ENCODE measurements around the gene LIPG. TPM values are rescaled to one million over a fixed set of nuclear protein-coding genes. Genes with fewer than 3 reads are reported as not detected.
"Not testable (repeated sequence)": the region's sequence is repeated elsewhere in the genome, so short reads cannot be mapped to it uniquely, and the experiment has no call there.

LIPG gene
- total RNA-seq, 5 donors from 2014 or later (not counting 1 experiment from before 2014, with no cell fraction given), result 0.22 to 0.76 (median 0.26) TPM; not detected in 2

DNA sequence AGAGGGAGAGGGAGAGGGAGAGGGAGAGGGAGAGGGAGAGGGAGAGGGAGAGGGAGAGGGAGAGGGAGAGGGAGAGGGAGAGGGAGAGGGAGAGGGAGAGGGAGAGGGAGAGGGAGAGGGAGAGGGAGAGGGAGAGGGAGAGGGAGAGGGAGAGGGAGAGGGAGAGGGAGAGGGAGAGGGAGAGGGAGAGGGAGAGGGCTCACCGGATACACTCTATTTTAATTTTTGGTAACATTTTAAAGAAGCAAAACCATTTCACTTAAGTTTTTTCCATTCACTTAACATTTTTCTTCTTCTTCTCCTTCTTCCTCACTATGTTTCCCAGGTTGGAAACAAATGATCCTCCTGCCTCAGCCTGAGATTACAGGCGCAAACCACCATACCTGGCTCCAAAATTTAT lies 17.2 kb downstream of the LIPG start:
- H3K36me3 Mint-ChIP-seq; POLR2A ChIA-PET; H3K27ac Mint-ChIP-seq; H3K9me3 ChIP-seq; CTCF ChIA-PET; ATAC-seq (replicated peaks in 1 of 4); H3K4me3 Mint-ChIP-seq; H3K36me3 ChIP-seq (ENCODE audit: control insufficient read depth in 2 of 2, extremely low read depth in 1 of 2, insufficient read depth in 1 of 2, low read length in 1 of 2); DNase-seq; H3K9me3 Mint-ChIP-seq; H3K4me1 Mint-ChIP-seq; H3K4me3 ChIP-seq (ENCODE audit: control insufficient read depth in 1 of 2, extremely low read depth in 1 of 2, low read length in 1 of 2); H3K4me1 ChIP-seq (ENCODE audit: control insufficient read depth in 1 of 2, extremely low read depth in 1 of 2, insufficient read depth in 2 of 2, low read length in 2 of 2); H3K27ac ChIP-seq (ENCODE audit: low read length): not testable (repeated sequence)
- peaks cover 2 to 13% of the 10 kb centered on the region in 2 experiments for H3K27me3 ChIP-seq (replicated peaks in 1 of 2; ENCODE audit: control insufficient read depth in 2 of 2, extremely low read depth in 1 of 2, insufficient read depth in 2 of 2, low read length in 1 of 2)
- WGBS (ENCODE audit: insufficient coverage), result no CpG with 5 or more reads among the region's 2 CpGs
- peaks cover 12 to 15% of the 10 kb centered on the region in 2 donors for H3K27me3 Mint-ChIP-seq

DNA sequence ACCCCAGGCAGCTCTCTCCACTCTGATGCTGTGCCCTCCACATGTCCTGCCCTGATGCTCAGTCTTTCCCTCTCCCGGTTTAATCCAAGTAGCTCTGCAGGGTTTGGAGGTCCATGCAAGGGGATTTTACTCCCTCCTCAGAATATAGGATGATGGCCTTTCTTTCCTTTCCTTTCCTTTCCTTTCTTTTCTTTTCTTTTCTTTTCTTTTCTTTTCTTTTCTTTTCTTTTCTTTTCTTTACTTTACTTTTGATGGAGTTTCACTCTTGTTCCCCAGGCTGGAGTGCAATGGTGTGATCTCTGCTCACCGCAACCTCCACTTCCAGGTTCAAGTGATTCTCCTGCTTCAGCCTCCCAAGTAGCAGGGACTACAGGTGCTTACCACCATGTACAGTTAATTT lies 17.7 kb downstream of the LIPG start:
- peaks cover 2 to 13% of the 10 kb centered on the region in 2 experiments for H3K27me3 ChIP-seq (replicated peaks in 1 of 2; ENCODE audit: control insufficient read depth in 2 of 2, extremely low read depth in 1 of 2, insufficient read depth in 2 of 2, low read length in 1 of 2)
- H3K36me3 Mint-ChIP-seq; CTCF ChIA-PET; DNase-seq; H3K9me3 Mint-ChIP-seq; H3K27ac Mint-ChIP-seq; H3K4me1 Mint-ChIP-seq; H3K4me3 Mint-ChIP-seq; H3K36me3 ChIP-seq (ENCODE audit: control insufficient read depth in 2 of 2, extremely low read depth in 1 of 2, insufficient read depth in 1 of 2, low read length in 1 of 2); POLR2A ChIA-PET; H3K27ac ChIP-seq (ENCODE audit: low read length); H3K9me3 ChIP-seq; ATAC-seq (replicated peaks in 1 of 4); H3K4me1 ChIP-seq (ENCODE audit: control insufficient read depth in 1 of 2, extremely low read depth in 1 of 2, insufficient read depth in 2 of 2, low read length in 2 of 2); H3K4me3 ChIP-seq (ENCODE audit: control insufficient read depth in 1 of 2, extremely low read depth in 1 of 2, low read length in 1 of 2): not testable (repeated sequence)
- H3K27me3 Mint-ChIP-seq, result peaks cover 12 to 15% of the 10 kb centered on the region in 2 donors
- whole genome bisulfite sequencing (ENCODE audit: insufficient coverage), result no CpG with 5 or more reads among the region's 2 CpGs

DNA sequence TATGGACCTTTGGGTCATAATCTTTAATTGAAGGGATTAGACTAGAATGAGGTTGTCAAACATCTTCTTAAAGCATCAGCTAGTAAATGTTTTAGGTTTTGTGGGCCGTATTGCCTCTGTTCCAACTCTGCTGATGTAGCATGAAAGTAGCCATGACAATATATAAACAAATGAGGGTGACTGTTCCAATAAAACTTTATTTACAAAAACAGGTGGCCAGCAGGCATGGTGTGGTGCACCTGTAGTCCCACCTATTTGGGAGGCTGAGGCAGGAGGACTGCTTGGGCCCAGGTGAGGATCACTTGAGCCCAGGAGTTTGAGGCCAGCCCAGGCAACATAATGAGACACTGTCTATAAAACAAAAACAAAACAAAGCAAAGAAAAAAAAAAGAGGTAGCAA lies 18.4 kb downstream of the LIPG start:
- H3K4me3 Mint-ChIP-seq, result no peak overlapping the region
- Histone ChIP-seq H3K27me3 (replicated peaks in 1 of 2; ENCODE audit: control insufficient read depth in 2 of 2, extremely low read depth in 1 of 2, insufficient read depth in 2 of 2, low read length in 1 of 2) (peaks cover 2 to 13% of the 10 kb centered on the region in 2 experiments), H3K9me3 (no peaks in the 10 kb centered on the region), H3K27ac (ENCODE audit: low read length) (no peak overlapping the region), H3K4me1 (ENCODE audit: control insufficient read depth in 1 of 2, extremely low read depth in 1 of 2, insufficient read depth in 2 of 2, low read length in 2 of 2) (no peaks in the 10 kb centered on the region), H3K4me3 (ENCODE audit: control insufficient read depth in 1 of 2, extremely low read depth in 1 of 2, low read length in 1 of 2) (no peak overlapping the region), H3K36me3 (ENCODE audit: control insufficient read depth in 2 of 2, extremely low read depth in 1 of 2, insufficient read depth in 1 of 2, low read length in 1 of 2) (no peaks in the 10 kb centered on the region)
- no peaks in the 10 kb centered on the region for H3K9me3 Mint-ChIP-seq
- ChIA-PET CTCF (no interaction called here), POLR2A (no interaction called here)
- H3K4me1 Mint-ChIP-seq, result no peaks in the 10 kb centered on the region
- no peak for ATAC-seq (replicated peaks in 1 of 4)
- no CpG with 5 or more reads among the region's 1 CpG for WGBS (ENCODE audit: insufficient coverage)
- DNase-seq, result no peak
- H3K27ac Mint-ChIP-seq, result no peak overlapping the region
- H3K27me3 Mint-ChIP-seq, result peaks cover 12 to 15% of the 10 kb centered on the region in 2 donors
- H3K36me3 Mint-ChIP-seq, result no peaks in the 10 kb centered on the region

DNA sequence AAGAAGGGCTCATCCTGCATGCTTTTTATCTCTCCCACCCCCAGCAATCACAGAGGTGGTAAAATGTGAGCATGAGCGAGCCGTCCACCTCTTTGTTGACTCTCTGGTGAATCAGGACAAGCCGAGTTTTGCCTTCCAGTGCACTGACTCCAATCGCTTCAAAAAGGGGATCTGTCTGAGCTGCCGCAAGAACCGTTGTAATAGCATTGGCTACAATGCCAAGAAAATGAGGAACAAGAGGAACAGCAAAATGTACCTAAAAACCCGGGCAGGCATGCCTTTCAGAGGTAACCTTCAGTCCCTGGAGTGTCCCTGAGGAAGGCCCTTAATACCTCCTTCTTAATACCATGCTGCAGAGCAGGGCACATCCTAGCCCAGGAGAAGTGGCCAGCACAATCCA lies 19.5 kb downstream of the LIPG start:
- Mint-ChIP-seq H3K36me3 (no peaks in the 10 kb centered on the region), H3K9me3 (no peaks in the 10 kb centered on the region), H3K27ac (no peak overlapping the region), H3K4me1 (no peaks in the 10 kb centered on the region), H3K27me3 (peaks cover 12 to 15% of the 10 kb centered on the region in 2 donors), H3K4me3 (no peak overlapping the region)
- H3K4me3 ChIP-seq (ENCODE audit: control insufficient read depth in 1 of 2, extremely low read depth in 1 of 2, low read length in 1 of 2), result no peak overlapping the region
- H3K27ac ChIP-seq (ENCODE audit: low read length), result no peak overlapping the region
- ATAC-seq (replicated peaks in 1 of 4) (no peak), DNase-seq (no peak)
- WGBS (ENCODE audit: insufficient coverage), result 8% methylated on average over 7 of the region's 7 CpGs
- ChIA-PET CTCF (no interaction called here), POLR2A (no interaction called here)
- H3K4me1 ChIP-seq (ENCODE audit: control insufficient read depth in 1 of 2, extremely low read depth in 1 of 2, insufficient read depth in 2 of 2, low read length in 2 of 2), result no peaks in the 10 kb centered on the region
- no peaks in the 10 kb centered on the region for H3K9me3 ChIP-seq
- peaks cover 2 to 13% of the 10 kb centered on the region in 2 experiments for H3K27me3 ChIP-seq (replicated peaks in 1 of 2; ENCODE audit: control insufficient read depth in 2 of 2, extremely low read depth in 1 of 2, insufficient read depth in 2 of 2, low read length in 1 of 2)
- no peaks in the 10 kb centered on the region for H3K36me3 ChIP-seq (ENCODE audit: control insufficient read depth in 2 of 2, extremely low read depth in 1 of 2, insufficient read depth in 1 of 2, low read length in 1 of 2)

GRCh38 chr18:49582579-49582978 lies 20.7 kb downstream of the LIPG start:
- no peak for ATAC-seq (replicated peaks in 1 of 4)
- H3K4me1 ChIP-seq (ENCODE audit: control insufficient read depth in 1 of 2, extremely low read depth in 1 of 2, insufficient read depth in 2 of 2, low read length in 2 of 2), result no peaks in the 10 kb centered on the region
- H3K27ac ChIP-seq (ENCODE audit: low read length), result no peak overlapping the region
- Mint-ChIP-seq H3K4me1 (no peaks in the 10 kb centered on the region), H3K36me3 (no peaks in the 10 kb centered on the region), H3K9me3 (no peaks in the 10 kb centered on the region), H3K27me3 (peaks cover 12 to 17% of the 10 kb centered on the region in 2 donors), H3K4me3 (no peak overlapping the region), H3K27ac (no peak overlapping the region)
- ChIA-PET CTCF (interaction anchor here in 1 of 2 donors (0.6 kb wide), 1 partner anchor 215 kb away, joined by 5 read pairs; no protein-coding TSS in a partner anchor), POLR2A (no interaction called here)
- no peak for DNase-seq
- peaks cover 2 to 18% of the 10 kb centered on the region in 2 experiments for H3K27me3 ChIP-seq (replicated peaks in 1 of 2; ENCODE audit: control insufficient read depth in 2 of 2, extremely low read depth in 1 of 2, insufficient read depth in 2 of 2, low read length in 1 of 2)
- H3K36me3 ChIP-seq (ENCODE audit: control insufficient read depth in 2 of 2, extremely low read depth in 1 of 2, insufficient read depth in 1 of 2, low read length in 1 of 2), result no peaks in the 10 kb centered on the region
- no peak overlapping the region for H3K4me3 ChIP-seq (ENCODE audit: control insufficient read depth in 1 of 2, extremely low read depth in 1 of 2, low read length in 1 of 2)
- no peaks in the 10 kb centered on the region for H3K9me3 ChIP-seq
- WGBS (ENCODE audit: insufficient coverage), result 81% methylated on average over 4 of the region's 8 CpGs

GRCh38 chr18:49584394-49584793 lies 22.5 kb downstream of the LIPG start:
- 52% methylated on average over 2 of the region's 3 CpGs for WGBS (ENCODE audit: insufficient coverage)
- Mint-ChIP-seq H3K27me3 (peaks cover 14 to 21% of the 10 kb centered on the region in 2 donors), H3K27ac (no peak overlapping the region), H3K4me3 (no peak overlapping the region), H3K4me1 (no peaks in the 10 kb centered on the region), H3K9me3 (no peaks in the 10 kb centered on the region), H3K36me3 (no peaks in the 10 kb centered on the region)
- Histone ChIP-seq H3K36me3 (ENCODE audit: control insufficient read depth in 2 of 2, extremely low read depth in 1 of 2, insufficient read depth in 1 of 2, low read length in 1 of 2) (no peaks in the 10 kb centered on the region), H3K9me3 (no peaks in the 10 kb centered on the region), H3K27ac (ENCODE audit: low read length) (no peak overlapping the region), H3K4me3 (ENCODE audit: control insufficient read depth in 1 of 2, extremely low read depth in 1 of 2, low read length in 1 of 2) (no peak overlapping the region), H3K27me3 (replicated peaks in 1 of 2; ENCODE audit: control insufficient read depth in 2 of 2, extremely low read depth in 1 of 2, insufficient read depth in 2 of 2, low read length in 1 of 2) (peaks cover 2 to 22% of the 10 kb centered on the region in 2 experiments), H3K4me1 (ENCODE audit: control insufficient read depth in 1 of 2, extremely low read depth in 1 of 2, insufficient read depth in 2 of 2, low read length in 2 of 2) (no peaks in the 10 kb centered on the region)
- ChIA-PET POLR2A (no interaction called here), CTCF (no interaction called here)
- ATAC-seq (replicated peaks in 1 of 4) (no peak), DNase-seq (no peak)

DNA sequence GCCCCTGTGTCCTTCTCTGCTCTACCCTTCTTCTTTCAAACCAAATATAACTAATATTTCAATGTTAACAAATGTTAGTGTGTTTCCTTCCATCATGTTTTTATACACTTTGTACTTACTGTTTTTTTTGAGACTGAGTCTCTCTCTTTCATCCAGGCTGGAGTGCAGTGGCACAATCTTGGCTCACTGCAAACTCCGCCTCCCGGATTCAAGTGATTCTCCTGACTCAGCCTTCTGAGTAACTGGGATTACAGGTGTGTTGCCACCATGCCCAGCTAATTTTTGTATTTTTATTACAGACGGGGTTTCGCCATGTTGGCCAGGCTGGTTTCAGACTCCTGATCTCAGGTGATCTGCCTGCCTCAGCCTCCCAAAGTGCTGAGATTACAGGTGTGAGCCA lies 23.1 kb downstream of the LIPG start:
- H3K36me3 Mint-ChIP-seq; H3K27ac Mint-ChIP-seq; H3K27ac ChIP-seq (ENCODE audit: low read length); H3K4me1 ChIP-seq (ENCODE audit: control insufficient read depth in 1 of 2, extremely low read depth in 1 of 2, insufficient read depth in 2 of 2, low read length in 2 of 2); DNase-seq; H3K4me3 ChIP-seq (ENCODE audit: control insufficient read depth in 1 of 2, extremely low read depth in 1 of 2, low read length in 1 of 2); CTCF ChIA-PET; POLR2A ChIA-PET; ATAC-seq (replicated peaks in 1 of 4); H3K9me3 Mint-ChIP-seq; H3K36me3 ChIP-seq (ENCODE audit: control insufficient read depth in 2 of 2, extremely low read depth in 1 of 2, insufficient read depth in 1 of 2, low read length in 1 of 2); H3K4me3 Mint-ChIP-seq; H3K9me3 ChIP-seq; H3K4me1 Mint-ChIP-seq: not testable (repeated sequence)
- H3K27me3 ChIP-seq (replicated peaks in 1 of 2; ENCODE audit: control insufficient read depth in 2 of 2, extremely low read depth in 1 of 2, insufficient read depth in 2 of 2, low read length in 1 of 2), result peaks cover 1 to 22% of the 10 kb centered on the region in 2 experiments
- H3K27me3 Mint-ChIP-seq, result peaks cover 11 to 21% of the 10 kb centered on the region in 2 donors
- WGBS (ENCODE audit: insufficient coverage), result 83% methylated on average over 2 of the region's 4 CpGs

Data from T-cell (primary cell).